HG03439 (cell line): ENCODE results near the gene BICRAL.
"Not testable (repeated sequence)": the region's sequence is repeated elsewhere in the genome, so short reads cannot be mapped to it uniquely, and the experiment has no call there.

Experiments
- ATAC-seq: cut with Tn5 transposase; IDR thresholded peaks from one replicate; pipeline ENCODE4 v1.9.1; 2021; ENCODE audit warnings: mild to moderate bottlenecking, moderate library complexity; ENCODE audit not compliant: unreplicated experiment

BICRAL gene

GRCh38 chr6:42790549-42791181, 8.8 kb downstream of the BICRAL start:
- ATAC-seq, result no peak

DNA sequence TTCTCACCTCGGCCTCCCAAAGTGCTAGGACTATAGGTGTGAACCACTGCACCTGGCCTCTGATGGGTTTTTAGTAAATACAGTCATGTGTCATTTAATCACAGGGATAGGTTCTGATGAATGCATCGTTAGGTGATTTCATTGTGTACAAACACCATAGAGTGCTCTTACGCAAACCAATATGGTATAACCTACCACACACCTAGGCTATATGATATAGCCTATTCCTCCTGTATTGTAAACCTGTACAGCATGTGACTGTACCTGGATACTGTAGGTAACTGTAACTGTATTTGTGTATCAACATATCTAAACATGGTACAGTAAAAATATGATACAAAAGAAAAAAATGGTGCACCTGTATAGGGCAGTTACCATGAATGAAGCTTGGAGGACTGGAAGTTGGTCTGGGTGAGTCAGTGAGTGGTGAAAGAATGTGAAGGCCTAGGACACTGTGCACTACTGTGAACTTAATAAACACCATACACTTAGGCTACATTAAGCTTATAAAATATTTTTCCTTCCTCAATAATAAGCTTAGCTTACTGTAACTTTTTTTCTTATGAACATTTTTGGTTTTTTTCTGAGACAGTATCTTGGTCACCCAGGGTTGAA, 10.0 kb downstream of the BICRAL start:
- ATAC-seq, result no peak

DNA sequence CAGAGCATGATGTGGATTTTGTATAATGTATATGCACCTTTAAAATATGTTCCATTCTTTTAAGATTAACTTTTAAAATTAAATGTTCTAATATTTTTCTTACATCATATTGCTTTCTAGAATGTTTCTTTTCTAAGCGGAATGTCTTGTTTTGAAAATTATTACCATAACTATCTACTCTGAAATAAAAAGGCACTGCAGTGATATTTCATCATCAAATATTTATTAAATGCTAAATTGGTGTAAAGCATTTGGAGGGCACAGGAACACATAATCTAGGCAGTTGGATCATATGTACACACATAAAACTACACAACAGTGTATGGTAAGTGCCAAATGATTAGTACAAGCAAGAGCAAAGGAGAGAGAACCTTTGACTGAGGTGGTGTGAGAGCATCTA, 13.8 kb downstream of the BICRAL start:
- ATAC-seq, result no peak

DNA sequence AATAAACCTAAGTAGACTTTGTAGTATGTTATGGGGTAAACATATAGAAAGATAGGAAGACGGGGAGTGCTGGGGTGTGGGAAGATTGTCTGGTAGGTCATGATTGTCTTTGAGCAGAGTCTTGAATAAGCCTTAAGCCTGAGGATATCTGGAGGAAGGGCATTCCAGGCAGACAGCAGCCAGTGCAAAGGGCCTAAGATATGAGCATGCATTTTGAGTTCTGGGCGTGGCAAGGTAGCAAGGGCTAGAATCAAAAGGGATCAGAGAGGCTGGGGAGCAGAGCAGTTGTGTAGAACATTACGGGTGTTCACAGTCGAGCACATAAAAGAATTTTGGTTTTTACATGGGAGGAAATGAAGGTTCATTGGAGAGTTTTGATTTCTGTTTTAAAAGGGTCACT, 14.3 kb downstream of the BICRAL start:
- no peak for ATAC-seq

DNA sequence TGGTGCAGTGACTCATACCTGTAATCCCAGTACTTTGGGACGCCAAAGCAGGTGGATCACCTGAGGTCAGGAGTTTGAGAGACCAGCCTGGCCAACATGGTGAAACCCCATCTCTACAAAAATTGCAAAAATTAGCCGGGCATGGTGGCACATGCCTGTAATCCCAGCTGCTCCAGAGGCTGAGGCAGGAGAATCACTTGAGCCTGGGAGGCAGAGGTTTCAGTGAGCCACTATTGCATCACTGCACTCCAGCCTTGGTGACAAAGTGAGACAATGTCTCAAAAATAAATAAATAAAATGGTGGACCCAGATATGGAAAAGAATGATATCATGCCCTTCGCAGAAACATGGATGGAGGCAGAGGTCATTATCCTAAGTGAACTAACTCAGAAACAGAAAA, 15.8 kb downstream of the BICRAL start:
- ATAC-seq, result not testable (repeated sequence)

DNA sequence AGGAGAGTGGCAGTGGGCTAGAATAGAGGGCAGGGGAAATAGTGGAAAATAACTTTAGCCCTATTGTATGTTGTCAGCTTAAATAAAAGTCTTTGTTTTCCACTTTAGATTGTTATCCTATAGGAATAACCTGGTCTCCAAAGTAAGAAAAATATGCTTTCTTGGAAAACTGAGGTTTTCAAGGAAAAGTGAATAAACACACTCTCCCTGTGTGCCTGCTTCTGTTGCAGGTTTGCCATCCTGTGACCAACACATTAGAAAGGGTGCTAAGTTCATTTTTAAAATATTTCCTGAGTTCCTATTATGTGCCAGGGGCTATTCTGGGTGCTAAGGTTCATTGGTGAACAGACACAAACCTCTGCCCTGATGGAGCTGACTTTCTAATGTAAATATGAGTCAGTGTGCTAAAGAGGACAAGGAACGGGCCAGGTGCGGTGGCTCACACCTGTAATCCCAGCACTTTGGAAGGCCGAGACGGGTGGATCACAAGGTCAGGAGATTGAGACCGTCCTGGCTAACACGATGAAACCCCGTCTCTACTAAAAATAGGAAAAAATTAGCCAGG, 23.5 kb downstream of the BICRAL start:
- ATAC-seq, result no peak

- ATAC-seq, result not testable (repeated sequence)
Measured at GRCh38 chr6:42806359-42806758, 24.5 kb downstream of the BICRAL start.

GRCh38 chr6:42808492-42809483, 26.9 kb downstream of the BICRAL start:
- no peak for ATAC-seq

- no peak for ATAC-seq
Measured at GRCh38 chr6:42813074-42813645, 31.3 kb downstream of the BICRAL start.

GRCh38 chr6:42813906-42814444, 32.1 kb downstream of the BICRAL start:
- no peak for ATAC-seq

- not testable (repeated sequence) for ATAC-seq
Measured at GRCh38 chr6:42815726-42816125, 33.9 kb downstream of the BICRAL start.

- no peak for ATAC-seq
Measured at GRCh38 chr6:42817907-42818306, 36.1 kb downstream of the BICRAL start.

DNA sequence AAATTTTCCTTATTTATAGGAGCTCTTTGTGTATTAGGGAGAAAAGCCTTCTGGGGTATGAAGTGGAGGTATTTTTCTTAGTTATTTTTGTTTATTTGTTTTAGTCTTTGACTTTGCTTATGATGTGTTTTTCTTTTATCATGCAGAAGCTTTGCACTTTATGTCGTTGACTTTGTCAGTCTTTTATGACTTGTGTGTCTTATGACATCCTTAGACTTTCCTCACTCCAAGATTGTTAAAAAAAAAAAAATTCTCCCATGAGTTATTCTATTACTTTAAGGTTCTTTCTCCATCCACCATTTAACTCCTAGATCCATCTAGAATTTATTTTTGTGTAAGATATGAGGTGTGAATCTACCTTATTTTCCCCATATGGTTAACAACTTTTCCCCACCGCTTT, 36.6 kb downstream of the BICRAL start:
- no peak for ATAC-seq

DNA sequence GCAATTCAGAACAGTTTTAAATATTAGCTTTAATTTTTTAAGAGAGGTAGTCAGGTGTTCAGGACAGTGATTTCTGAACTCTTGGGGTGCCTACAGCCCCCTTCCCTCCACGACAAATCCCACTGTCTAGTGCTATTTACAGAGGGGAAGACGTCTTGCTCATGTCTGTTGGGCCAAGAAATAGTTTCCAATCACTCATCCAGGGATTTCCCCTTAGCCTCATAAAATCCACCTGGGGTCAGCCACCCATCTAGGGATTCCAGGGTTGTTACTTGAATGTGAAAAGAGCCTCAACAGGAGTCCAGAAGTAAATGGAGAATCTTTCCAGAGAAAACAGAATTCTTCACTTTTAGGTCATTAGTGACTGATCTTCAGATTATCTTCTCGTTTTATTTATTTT, 37.0 kb downstream of the BICRAL start:
- no peak for ATAC-seq

GRCh38 chr6:42819803-42820511, 38.1 kb downstream of the BICRAL start:
- ATAC-seq, result no peak

- no peak for ATAC-seq
Measured at GRCh38 chr6:42820512-42821340, 38.9 kb downstream of the BICRAL start.

GRCh38 chr6:42821341-42821668, 39.5 kb downstream of the BICRAL start:
- ATAC-seq, result no peak

- ATAC-seq, result no peak
Measured at GRCh38 chr6:42821846-42822245, 40.0 kb downstream of the BICRAL start.

DNA sequence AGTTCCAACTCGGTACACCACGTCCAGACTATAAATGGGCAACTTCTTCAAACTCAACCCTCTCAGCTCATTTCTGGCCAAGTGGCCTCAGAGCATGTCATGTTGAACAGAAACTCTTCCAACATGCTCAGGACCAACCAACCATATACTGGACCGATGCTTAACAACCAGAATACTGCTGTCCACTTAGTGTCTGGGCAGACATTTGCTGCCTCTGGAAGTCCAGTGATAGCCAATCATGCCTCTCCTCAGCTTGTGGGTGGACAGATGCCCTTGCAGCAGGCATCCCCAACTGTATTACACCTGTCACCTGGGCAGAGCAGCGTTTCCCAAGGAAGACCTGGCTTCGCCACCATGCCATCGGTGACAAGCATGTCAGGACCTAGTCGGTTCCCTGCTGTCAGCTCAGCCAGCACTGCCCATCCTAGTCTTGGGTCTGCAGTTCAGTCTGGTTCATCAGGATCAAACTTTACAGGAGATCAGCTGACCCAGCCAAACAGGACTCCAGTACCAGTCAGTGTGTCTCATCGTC, 47.8 kb downstream of the BICRAL start:
- no peak for ATAC-seq
